MM.1S (cell line): ENCODE results near the gene ROPN1L.

ENCODE experiments used
- EZH2 ChIP-seq: fragments of 300-600 bp; sonication (generic); optimal IDR thresholded peaks from 2 replicates; pipeline ENCODE3; 2017; ENCODE audit warnings: low read depth, mild to moderate bottlenecking, antibody characterized with exemption, low read length, mixed read lengths
- EZH2phosphoT487 ChIP-seq: fragments of 300-600 bp; sonication (generic); IDR thresholded peaks from 2 replicates; pipeline ENCODE4 v1.6.1; 2018; ENCODE audit warnings: antibody characterized with exemption, low read length
- TF ChIP-seq, protein P1 (sequence below): fragments of 300-600 bp; sonication (generic); IDR thresholded peaks from 2 replicates; pipeline ENCODE4 v1.5.1; 2016; ENCODE audit warnings: antibody characterized with exemption, low read length, mixed read lengths

DNA sequence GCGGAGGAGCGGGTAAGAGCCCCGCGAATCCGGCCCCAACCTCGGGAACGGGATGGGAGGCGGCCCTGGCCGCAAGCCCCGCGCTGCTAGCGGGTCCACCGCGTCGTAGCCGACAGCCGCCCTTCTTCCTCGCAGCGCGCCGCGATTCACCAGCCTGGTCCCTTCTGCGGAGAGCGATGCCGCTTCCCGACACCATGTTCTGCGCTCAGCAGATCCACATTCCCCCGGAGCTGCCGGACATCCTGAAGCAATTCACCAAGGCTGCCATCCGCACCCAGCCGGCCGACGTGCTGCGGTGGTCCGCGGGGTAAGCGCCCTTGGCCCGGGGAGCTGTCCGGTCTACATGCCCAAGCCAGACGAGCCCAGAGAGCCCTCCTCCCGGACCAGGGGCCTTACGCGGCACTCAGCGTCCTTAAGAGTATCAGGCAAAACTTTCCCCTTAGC is 335 bp downstream of the ROPN1L start:
- TF ChIP-seq, protein P1, sequence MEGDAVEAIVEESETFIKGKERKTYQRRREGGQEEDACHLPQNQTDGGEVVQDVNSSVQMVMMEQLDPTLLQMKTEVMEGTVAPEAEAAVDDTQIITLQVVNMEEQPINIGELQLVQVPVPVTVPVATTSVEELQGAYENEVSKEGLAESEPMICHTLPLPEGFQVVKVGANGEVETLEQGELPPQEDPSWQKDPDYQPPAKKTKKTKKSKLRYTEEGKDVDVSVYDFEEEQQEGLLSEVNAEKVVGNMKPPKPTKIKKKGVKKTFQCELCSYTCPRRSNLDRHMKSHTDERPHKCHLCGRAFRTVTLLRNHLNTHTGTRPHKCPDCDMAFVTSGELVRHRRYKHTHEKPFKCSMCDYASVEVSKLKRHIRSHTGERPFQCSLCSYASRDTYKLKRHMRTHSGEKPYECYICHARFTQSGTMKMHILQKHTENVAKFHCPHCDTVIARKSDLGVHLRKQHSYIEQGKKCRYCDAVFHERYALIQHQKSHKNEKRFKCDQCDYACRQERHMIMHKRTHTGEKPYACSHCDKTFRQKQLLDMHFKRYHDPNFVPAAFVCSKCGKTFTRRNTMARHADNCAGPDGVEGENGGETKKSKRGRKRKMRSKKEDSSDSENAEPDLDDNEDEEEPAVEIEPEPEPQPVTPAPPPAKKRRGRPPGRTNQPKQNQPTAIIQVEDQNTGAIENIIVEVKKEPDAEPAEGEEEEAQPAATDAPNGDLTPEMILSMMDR, result no peak
- no peak for TF ChIP-seq EZH2phosphoT487
- no peak for TF ChIP-seq EZH2
